GM03348 (cell line): ENCODE measurements around the gene LEF1.

Experiments used
- DNase-seq: peaks from one replicate; pipeline ENCODE4 v3.0.0; 2012; ENCODE audit warnings: low spot score

LEF1 gene

DNA sequence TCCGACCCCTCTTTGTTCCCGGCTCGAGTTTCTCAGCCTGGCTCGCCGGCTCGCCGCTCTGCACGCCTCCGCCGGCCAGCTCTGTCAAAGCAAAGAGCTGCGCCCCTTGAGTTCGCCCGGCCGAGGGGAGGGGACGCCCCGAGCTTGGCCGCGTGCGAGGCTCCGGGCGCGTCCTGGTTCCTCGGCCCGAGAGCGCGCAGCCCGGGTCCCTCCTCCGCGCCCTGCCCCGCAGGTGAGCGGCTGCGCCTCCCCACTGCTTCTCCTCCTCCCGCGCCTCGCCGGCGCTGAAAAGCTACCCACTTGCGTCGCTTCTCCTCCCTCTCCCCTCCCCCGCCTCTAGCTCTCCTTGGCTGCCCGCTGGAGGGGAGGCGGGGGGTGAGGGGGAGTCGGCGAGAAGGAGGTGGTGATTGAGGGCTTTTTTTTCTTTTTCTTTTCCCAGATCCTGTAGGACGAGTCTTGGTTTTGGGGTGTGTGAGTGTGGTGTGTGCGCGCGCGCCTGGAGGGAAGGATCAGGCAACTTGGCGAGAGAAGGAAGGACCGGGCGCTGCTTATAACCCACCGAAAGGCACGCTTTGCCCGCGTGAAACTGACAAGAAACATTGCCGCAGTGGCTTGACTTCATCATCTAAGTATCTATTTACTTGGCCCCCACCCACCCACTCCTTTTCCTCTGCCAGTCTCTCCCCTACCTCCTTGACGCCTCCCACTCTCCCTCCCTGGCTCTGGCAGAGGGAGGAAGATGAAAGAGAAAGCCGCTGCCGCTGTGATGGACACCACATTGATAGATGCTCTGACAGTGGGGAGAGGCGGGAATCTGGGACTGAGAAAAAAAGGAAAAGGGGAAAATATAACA lies at the start of gene LEF1:
Gene LEF1, minus strand, starts transcription at position 262 of the 853 bp plus-strand sequence. CDS start 1,165 bp downstream, outside the sequence.
- DNase-seq, result no peak

DNA sequence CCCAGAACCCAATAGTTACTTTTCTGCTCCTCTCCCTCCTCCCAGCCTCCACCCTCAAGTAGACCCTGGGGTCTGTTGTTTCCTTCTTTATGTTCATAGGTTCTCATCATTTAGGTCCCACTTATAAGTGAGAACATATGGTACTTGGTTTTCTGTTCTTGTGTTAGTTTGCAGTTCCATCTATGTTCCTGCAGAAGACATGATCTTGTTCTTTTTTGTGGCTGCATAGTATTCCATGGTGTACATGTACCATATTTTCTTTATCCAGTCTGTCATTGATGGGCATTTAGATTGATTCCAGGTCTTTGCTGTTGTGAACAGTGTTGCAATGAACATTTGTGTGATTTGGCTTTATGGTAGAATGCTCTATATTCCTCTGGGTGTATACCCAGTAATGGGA lies 47.8 kb upstream of the LEF1 start:
- no peak for DNase-seq

DNA sequence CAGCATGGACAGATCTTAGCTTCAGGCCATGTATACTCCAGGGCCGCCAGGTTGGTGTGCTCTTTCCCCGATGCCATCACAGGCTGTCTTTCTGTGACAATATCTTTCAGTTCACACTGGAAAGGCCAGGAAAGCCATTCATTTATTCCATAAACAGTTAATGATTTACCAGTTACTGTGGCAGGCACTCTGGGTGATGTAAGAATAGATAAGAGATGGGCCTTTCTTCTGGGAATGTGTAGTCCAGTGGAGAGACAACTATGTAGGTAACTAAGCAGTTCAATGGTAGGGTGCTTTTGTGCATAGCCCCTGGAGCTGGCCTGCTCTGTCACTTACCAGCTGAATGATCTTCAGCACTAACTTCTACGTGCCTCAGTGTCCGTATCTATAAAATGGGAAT lies 46.3 kb upstream of the LEF1 start:
- no peak for DNase-seq

DNA sequence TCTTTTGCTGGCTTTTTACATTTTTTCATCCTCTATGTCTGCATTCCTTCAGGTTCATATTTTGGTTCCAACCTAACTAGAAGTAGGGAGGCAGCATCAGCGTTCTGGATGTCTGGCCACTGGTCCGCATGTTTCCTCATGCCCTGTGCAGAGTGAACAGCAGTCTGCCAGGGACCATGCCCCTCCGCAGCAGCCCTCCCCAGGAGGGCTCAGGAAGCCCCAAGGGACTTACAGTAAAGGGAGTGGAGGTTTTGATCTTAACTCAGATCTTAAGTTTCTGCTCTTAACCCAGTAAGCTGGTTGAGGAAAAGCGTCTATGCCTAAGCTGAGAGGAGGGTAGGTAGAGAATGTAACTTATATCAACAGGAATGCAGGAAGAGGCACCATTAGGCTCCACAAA lies 45.0 kb upstream of the LEF1 start:
- DNase-seq, result no peak

GRCh38 chr4:108213308-108213707 lies 44.6 kb upstream of the LEF1 start:
- no peak for DNase-seq

DNA sequence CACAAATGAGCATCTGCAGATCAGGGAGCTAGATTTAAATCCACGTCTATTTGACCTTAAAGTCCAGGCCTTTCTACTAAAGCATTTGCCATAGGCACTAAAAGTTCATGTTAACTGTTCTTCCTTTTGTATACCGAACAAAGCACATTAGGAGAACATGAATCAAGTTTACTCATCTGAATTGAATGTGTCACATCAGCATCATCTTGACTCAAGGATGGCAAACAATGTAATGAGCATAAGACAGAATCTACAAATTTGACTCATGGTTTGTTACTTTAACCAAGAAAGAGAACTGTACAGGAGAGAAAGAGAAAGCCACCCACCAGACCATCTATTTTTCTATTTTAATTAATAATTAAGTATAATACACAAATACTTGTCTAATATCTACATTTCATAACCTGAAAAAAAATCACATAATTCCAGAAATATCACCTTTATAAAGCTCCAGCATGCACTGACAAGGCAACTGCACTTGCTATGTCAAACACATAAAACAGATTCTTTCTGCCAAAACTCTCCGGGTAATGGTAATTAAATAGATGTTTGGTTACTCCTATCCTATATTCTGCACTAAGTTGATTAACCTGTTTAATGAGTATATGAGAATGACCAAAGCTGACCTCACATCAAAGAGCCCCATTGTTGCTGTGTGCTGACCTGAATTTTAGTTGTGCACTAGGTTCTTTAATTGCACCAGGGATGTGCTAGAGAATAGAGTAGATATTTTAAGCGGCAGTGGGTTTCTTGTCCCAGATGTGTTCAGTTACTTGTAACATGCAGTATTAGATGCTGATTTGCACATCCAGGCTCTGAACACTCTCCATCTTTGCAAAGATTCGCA lies 42.5 kb upstream of the LEF1 start:
- no peak for DNase-seq

DNA sequence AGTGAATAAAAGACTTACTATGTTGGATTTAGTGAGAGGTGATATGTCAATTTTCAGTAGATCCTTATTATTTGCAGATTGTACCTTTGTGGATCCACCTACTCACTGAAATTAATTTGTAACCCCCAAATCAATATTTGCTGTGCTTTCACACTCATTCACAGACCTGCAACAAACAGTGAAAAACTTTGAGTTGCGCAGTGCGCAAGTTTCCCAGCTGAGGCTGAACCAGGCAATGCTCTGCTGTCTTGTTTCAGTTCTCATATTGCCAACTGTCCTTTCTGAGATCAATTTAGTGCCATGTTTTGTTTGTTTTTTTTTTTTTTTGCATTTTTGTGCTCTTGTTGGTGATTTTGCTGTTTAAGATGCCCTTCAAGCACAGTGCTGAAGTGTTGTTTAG lies 40.8 kb upstream of the LEF1 start:
- DNase-seq, result no peak

GRCh38 chr4:108205859-108206258 lies 37.1 kb upstream of the LEF1 start:
- no peak for DNase-seq

- no peak for DNase-seq
Measured at GRCh38 chr4:108204518-108204917, 35.8 kb upstream of the LEF1 start.

DNA sequence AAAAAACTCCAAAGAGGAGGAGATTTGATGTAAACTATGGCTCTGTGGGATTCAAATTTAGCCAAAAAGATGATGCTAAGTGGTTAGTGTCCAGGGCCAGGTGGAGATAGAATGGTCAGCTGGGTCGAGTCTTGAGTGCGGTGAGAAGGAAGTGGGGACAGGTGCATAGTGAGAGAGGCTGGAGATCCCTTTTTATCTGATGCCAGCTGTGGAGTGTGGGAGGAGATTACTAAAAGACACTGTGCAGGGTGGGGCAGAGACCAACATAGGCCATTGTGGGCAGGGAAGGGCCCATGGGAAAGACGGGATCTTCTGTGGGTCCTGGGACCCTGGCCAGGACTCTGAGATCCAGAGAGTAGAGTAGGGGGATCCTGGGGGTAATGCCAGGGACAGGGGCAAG lies 34.6 kb upstream of the LEF1 start:
- no peak for DNase-seq

- no peak for DNase-seq
Measured at GRCh38 chr4:108201774-108202173, 33.0 kb upstream of the LEF1 start.

DNA sequence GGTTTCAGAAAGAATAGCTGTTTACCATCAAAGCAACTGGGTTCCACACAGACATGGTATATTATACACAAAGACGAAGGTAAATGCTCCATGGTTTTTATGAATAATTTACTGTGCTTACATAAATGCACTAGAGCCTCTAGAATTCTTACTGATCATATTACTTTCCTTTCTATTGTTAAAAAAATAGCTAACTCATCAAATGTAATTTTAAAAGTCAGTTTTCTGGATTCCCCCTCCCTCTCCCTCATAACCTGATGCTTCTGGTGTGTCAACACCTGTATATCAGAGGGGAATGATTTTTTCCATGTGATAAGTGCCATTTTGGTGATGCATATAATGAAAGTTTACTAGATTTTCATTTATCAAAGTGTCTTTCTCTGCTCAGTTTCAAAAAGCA lies 31.1 kb upstream of the LEF1 start:
- no peak for DNase-seq

GRCh38 chr4:108193886-108194672 lies 25.3 kb upstream of the LEF1 start:
- DNase-seq, result no peak

GRCh38 chr4:108192935-108193334 lies 24.2 kb upstream of the LEF1 start:
- DNase-seq, result no peak

GRCh38 chr4:108192056-108192455 lies 23.3 kb upstream of the LEF1 start:
- no peak for DNase-seq

DNA sequence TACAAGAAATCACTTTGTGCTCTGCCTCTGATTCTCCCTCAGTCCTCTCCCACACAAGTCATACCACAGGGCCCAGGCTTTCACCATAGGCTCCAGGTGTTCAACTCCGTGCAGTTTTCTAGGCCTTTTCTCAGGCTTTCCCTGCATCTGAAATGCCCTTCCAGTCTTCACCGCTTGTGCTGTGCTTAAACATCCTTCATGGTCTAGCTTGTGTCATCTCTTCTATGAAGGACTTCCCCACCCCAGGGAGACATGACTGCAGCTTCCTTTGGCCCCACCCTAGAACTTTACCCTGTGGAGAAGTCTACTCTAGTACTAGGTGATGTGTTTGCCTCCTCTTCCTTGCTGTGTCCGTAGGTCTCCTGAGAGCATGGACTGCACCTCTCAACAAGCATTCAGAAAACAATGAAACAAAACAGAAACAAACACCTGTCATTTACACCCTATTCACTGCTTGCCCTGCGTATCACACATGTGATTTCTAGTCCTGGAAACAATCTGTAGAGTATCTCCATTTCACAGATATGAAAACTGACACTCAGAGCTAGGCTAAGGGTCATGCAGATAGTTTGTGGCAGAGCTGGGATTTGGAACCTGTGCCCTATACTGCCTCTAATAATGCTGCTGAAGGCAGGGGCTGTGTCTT lies 22.7 kb upstream of the LEF1 start:
- no peak for DNase-seq

DNA sequence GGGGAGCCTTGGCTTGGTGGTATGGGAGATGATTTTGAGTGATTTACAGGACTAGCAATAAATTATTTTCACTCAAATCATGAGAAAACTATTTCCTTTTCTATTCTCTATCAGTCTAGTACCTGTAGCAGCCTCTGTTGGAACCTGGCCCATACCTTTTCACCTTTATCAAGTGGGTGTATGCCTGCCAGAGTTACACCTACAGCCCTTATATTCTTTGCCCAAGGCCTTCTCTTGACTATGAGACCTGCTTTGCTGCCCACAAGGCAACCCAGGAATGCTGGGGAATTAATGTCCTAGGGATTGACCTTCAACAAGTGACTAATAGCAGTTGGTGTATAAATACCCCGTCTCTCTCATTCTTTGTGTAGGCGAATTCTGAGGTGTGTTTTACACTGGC lies 20.0 kb upstream of the LEF1 start:
- DNase-seq, result no peak

- no peak for DNase-seq
Measured at GRCh38 chr4:108185252-108185651, 16.5 kb upstream of the LEF1 start.

GRCh38 chr4:108184453-108185049 lies 15.8 kb upstream of the LEF1 start:
- DNase-seq, result no peak

DNA sequence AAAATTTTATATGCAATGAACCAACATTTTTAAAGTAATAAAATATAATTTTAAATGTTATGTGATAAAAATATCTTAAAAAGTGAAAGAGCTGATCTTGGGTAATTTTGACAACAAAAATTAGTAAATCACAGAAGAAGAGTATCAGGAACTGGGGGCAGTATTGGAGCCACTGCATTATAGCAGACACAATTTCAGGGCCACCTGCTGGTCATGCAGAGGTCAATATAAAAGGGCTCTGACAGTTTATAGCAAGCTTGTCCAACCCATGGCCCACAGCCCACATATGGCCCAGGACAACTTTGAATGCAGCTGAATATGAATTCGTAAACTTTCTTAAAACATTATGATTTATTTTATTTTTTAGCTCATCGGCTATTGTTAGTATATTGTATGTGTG lies 13.0 kb upstream of the LEF1 start:
- DNase-seq, result no peak

DNA sequence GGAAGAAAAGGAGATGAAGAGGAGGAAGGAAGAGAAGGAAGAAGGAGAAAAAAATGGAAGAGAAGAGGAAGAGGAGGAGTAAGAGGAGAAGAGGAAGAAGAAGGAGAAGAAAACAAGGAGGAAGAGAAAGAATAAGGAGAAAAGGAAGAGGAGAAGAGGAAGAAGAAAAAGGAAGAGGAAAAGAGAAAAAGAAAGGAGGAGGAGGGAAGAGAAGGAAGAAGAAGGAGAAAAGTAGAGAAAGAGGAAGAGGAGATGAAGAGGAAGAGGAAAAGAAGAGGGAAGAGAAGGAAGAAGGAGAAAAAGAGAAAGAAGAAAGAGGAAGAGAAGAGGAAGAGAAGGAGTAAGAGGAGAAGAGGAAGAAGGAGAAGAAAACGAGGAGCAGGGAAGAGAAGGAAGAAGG lies 11.8 kb upstream of the LEF1 start:
- no peak for DNase-seq

DNA sequence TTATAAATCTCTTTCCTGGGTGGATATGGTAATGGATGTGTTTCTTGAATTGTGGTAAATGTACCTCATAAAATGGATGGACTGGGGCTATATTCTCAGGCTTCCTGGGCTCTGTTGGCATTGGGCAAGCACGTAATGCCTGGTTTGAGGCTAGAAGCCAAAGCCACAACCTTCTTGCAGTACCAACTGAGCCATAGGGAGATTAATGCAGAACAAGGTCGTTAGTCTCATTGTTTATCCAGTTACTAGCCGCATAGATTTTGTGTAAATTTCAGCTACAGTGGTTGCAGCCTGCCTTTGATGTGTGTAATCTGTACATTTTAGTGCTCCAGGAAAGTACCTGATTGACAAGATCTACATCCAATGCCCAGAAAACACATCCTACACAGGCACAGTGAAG lies 7.2 kb upstream of the LEF1 start:
- DNase-seq, result no peak
